ENCODE data around the gene TBX10.

Gene TBX10

GRCh38 chr11:67649634-67650510, 10.3 kb upstream of the TBX10 start:
- no peak for TF ChIP-seq FOXP2 (optimal IDR thresholded peaks at IDR 0.05; ENCODE audit: borderline replicate concordance, extremely low read depth, extremely low read length, insufficient read depth)
- no peak for TF ChIP-seq SIN3A (IDR thresholded peaks at IDR 0.05; ENCODE audit: borderline replicate concordance, insufficient read depth, low read length)
- no peak for TF ChIP-seq POLR2AphosphoS5 (IDR thresholded peaks at IDR 0.05; ENCODE audit: low read depth, low read length)
- no peak for TF ChIP-seq TAF1 (IDR thresholded peaks at IDR 0.05; ENCODE audit: borderline replicate concordance, insufficient read depth, low read length)
- TF ChIP-seq REST (IDR thresholded peaks at IDR 0.05; ENCODE audit: insufficient read depth in 1 of 2, low read depth in 2 of 2, low read length in 2 of 2), result no peak

DNA sequence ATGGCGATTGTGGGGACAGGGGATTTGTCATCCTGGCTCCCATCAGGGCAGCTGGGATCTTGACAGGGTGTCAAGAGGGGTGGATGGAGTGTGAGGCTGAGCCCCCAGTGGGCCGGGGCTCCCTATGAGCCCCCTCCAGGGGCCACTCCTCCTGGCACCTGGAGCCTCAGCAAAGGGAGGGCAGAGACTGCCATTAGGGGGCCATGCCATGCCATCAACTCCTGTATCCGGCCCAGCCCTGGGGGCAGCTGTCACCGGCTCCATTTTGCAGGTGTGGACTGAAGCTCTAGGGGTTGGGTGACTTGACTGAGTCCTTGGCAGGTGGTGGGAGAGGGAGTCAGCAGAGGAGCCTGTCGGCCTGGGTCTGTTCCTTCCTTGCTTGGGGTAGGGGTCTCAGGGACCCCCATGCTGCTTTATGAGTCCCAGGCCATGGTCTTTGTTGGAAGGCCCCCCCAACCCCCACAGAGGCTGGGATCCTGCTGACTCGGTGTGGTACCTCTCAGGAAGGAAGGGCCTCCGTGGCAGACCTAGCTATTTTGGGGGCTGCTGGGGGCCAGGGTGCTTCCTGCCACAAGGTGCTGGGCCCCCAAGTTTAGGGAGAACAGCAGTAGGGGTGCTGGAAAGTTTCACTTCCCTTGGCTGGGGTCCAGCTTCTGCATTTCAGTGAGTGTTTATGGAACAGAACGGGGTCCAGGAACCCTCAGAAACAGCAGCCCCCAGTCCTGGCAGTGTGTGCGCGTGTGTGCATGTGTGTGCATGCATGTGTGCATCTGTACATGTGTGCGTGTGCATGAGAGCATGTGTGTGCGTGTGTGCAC, 9.4 kb upstream of the TBX10 start:
- TF ChIP-seq REST (IDR thresholded peaks at IDR 0.05; ENCODE audit: insufficient read depth in 1 of 2, low read depth in 2 of 2, low read length in 2 of 2) (no peak), SIN3A (IDR thresholded peaks at IDR 0.05; ENCODE audit: borderline replicate concordance, insufficient read depth, low read length) (no peak), TAF1 (IDR thresholded peaks at IDR 0.05; ENCODE audit: borderline replicate concordance, insufficient read depth, low read length) (no peak), POLR2AphosphoS5 (IDR thresholded peaks at IDR 0.05; ENCODE audit: low read depth, low read length) (no peak), FOXP2 (optimal IDR thresholded peaks at IDR 0.05; ENCODE audit: borderline replicate concordance, extremely low read depth, extremely low read length, insufficient read depth) (no peak)

- TF ChIP-seq SIN3A (IDR thresholded peaks at IDR 0.05; ENCODE audit: borderline replicate concordance, insufficient read depth, low read length), result no peak
- no peak for TF ChIP-seq POLR2AphosphoS5 (IDR thresholded peaks at IDR 0.05; ENCODE audit: low read depth, low read length)
- no peak for TF ChIP-seq FOXP2 (optimal IDR thresholded peaks at IDR 0.05; ENCODE audit: borderline replicate concordance, extremely low read depth, extremely low read length, insufficient read depth)
- no peak for TF ChIP-seq TAF1 (IDR thresholded peaks at IDR 0.05; ENCODE audit: borderline replicate concordance, insufficient read depth, low read length)
- TF ChIP-seq REST (IDR thresholded peaks at IDR 0.05; ENCODE audit: insufficient read depth in 1 of 2, low read depth in 2 of 2, low read length in 2 of 2), result no peak
Observed at GRCh38 chr11:67648140-67648795, 8.7 kb upstream of the TBX10 start.

DNA sequence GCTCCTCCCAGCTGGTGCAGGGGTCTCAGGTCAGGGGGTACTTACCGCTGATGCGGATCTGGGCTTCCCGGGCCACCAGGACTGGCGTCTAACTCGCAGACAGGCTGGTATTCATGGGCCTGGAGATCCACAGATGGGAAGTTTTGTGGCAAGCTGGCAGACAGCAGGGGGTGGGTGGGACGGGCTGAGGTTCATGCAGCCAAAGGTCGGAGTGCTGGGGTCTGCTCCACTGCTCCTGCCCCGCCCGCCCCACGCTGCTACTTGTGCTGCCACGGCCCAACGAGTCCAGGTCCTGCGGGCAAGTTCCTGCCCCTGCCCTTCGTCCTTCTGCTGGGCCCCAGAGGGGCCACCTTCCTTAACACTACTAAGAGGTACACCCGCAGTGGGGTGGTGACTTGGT, 7.9 kb upstream of the TBX10 start:
- no peak for TF ChIP-seq SIN3A (IDR thresholded peaks at IDR 0.05; ENCODE audit: borderline replicate concordance, insufficient read depth, low read length)
- no peak for TF ChIP-seq TAF1 (IDR thresholded peaks at IDR 0.05; ENCODE audit: borderline replicate concordance, insufficient read depth, low read length)

Measured in PFSK-1 (cell line).